GM12865 (cell line): Measurements from ENCODE around the gene GAL3ST1.

Source experiments
- DNase-seq: peaks from one replicate; pipeline ENCODE4 v3.0.0; 2010; ENCODE audit warnings: low read depth
- H3K4me3 ChIP-seq: 2 replicates; pipeline ENCODE4 v1.5.1; 2011; ENCODE audit warnings: mild to moderate bottlenecking, low read depth, low read length, control low read depth
- TF ChIP-seq, protein P1 (sequence below): IDR thresholded peaks from 2 replicates; pipeline ENCODE4 v1.5.1; 2011; ENCODE audit warnings: low read length, control low read depth, low read depth, inconsistent platforms; ENCODE audit not compliant: insufficient read depth; ENCODE audit errors: missing control alignments

The GAL3ST1 gene

DNA sequence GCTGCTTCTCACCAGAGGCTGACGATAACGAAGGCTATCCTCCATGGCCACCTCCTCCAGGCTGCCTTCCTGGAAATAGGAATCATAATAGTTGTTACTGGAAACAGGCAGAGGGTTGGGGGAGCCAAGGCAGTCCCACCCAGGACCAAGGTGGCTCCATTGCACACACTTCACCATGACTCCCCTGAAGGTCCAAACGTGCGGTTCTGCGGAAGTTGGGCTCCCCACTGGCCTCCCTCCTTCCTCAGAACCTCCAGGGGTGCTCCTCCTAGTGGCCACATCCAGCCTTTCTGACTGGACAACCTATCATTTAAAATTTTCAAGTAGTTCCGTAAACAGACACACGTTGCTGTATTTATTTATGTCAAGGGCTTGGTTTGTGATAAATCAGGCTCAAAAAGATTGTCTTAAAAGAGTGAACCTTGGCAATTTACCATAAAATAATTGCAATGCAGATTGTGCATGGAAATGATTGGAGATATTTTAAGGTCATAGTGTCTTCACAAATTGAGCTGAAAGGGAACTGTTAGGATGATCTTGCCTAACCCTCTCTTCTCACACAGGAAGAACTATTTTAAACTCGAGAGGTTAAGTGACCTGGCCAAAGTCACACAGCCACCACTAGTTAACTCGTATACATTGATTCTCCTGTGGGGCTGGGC lies 31.1 kb upstream of the GAL3ST1 start:
- peak overlapping the region; percentile 24 for H3K4me3 ChIP-seq
- peak; percentile 74 for DNase-seq
- TF ChIP-seq, protein P1, sequence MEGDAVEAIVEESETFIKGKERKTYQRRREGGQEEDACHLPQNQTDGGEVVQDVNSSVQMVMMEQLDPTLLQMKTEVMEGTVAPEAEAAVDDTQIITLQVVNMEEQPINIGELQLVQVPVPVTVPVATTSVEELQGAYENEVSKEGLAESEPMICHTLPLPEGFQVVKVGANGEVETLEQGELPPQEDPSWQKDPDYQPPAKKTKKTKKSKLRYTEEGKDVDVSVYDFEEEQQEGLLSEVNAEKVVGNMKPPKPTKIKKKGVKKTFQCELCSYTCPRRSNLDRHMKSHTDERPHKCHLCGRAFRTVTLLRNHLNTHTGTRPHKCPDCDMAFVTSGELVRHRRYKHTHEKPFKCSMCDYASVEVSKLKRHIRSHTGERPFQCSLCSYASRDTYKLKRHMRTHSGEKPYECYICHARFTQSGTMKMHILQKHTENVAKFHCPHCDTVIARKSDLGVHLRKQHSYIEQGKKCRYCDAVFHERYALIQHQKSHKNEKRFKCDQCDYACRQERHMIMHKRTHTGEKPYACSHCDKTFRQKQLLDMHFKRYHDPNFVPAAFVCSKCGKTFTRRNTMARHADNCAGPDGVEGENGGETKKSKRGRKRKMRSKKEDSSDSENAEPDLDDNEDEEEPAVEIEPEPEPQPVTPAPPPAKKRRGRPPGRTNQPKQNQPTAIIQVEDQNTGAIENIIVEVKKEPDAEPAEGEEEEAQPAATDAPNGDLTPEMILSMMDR: peak; percentile 76

DNA sequence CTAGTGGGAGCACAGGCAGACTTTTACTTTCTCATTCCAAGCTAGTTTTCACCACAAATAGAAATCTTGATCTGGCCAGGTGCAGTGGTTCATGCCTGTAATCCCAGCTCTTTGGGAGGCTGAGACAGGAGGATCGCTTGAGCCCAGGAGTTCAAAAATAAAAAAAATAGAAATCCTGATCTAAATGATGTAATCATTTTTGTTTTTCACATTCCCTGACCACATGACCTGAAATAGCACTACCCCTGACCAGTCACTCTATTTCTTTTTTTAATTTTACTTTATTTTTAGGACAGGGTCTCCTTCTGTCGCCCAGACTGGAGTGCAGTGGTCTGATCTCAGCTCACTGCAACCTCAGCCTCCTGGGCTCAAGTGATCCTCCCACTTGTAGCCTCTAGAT lies 30.3 kb upstream of the GAL3ST1 start:
- TF ChIP-seq, protein P1: no peak
- no peak overlapping the region for H3K4me3 ChIP-seq
- no peak for DNase-seq

DNA sequence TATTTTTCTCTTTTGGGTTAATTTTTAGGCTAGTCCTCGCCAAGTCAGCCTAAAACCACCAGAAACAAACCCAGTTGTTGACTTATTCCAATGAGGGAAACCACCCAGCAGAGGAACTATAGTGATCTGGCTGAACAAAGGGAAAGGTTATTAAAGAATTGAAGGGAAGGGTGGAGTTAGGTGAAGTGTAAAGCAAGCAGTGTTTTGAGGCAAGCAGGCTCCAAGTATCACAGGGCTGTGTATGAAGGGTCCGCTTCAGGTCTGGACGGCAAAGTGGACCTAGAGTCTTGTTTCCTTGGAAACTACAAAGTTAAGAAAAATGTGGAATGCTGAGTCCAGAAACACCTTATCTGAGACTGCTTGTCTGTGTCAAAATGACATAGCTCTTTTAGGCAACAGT lies 29.3 kb upstream of the GAL3ST1 start:
- TF ChIP-seq, protein P1: no peak

DNA sequence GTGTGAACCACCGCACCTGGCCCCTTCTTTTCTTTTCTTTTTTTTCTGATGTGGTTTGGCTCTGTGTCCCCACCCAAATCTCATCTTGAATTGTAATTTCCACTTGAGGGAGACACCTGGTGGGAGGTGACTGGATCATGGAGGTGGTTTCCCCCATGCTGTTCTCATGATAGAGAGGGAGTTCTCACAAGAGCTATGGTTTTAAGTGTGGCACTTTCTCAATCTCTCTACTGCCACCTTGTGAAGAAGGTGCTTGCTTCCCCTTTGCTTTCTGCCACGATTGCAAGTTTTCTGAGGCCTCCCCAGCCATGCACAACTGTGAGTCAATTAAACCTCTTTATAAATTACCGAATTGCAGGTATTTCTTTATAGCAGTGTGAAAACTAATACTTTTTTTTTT lies 27.6 kb upstream of the GAL3ST1 start:
- no peak overlapping the region for H3K4me3 ChIP-seq
- peak; percentile 65 for DNase-seq
- TF ChIP-seq, protein P1: peak; percentile 38

More for the DNA sequence above, 29.3 kb upstream of the GAL3ST1 start:
- DNase-seq: no peak
- H3K4me3 ChIP-seq: no peak overlapping the region

DNA sequence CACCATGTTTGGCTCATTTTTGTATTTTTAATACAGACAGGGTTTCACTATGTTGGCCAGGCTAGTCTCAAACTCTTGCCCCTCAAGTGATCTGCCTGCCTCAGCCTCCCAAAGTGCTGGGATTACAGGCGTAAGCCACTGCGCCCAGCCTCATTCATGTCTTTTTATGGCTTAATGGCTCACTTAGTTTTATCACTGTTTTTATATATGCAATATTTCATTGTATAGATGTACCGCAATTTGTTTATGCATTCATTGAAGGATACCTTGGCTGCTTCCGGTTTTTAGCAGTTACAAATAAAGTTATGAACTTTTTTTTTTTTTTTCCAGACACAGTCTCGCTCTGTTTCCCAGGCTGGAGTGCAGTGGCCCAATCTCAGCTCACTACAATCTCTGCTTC lies 27.0 kb upstream of the GAL3ST1 start:
- DNase-seq: no peak
- no peak overlapping the region for H3K4me3 ChIP-seq
- TF ChIP-seq, protein P1: no peak

DNA sequence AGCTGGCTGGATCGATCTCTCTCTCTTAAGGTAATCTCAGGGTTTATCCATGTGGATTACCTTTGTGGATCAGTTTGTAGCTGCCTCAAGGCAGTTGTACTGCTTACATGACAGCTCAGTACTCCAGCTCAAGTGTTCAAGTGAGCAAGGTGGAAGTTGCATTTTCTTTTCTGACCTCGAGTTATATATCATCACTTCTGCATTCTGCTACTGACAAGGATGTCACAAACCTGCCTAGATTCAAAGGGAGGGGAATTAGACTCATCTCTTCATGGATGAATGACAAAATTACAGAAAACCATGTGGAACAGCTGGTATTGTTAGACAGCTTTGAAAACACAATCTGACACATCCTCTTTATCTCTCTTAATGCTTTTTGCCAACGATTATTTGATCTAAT lies 26.5 kb upstream of the GAL3ST1 start:
- DNase-seq: no peak
- TF ChIP-seq, protein P1: no peak
- H3K4me3 ChIP-seq: no peak overlapping the region

DNA sequence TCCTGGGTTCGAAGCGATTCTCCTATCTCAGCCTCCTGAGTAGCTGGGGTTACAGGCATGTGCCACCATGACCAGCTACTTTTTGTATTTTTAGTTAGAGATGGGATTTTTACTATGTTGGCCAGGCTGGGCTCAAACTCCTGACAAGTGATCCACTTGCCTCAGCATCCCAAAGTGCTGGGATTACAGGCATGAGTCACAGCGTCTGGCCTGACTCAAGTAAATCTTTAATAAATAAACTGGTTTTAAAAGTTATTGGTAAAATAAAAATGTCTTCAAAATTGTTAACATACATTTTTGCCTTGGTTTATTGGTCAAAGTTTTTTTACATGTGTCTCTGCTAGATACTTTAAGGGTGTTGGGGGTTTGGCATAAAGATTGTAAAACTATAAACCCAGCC lies 24.5 kb upstream of the GAL3ST1 start:
- no peak overlapping the region for H3K4me3 ChIP-seq
- TF ChIP-seq, protein P1: no peak
- no peak for DNase-seq
